NB4 (cell line): ENCODE measurements around the gene PLEKHH2.

Source experiments
- DNase-seq: peaks from one replicate; pipeline ENCODE4 v3.0.0; 2010; ENCODE audit warnings: low read depth
- H3K4me3 ChIP-seq: one replicate; pipeline ENCODE4 v1.5.1; 2011; ENCODE audit warnings: mild to moderate bottlenecking, low read depth, low read length, moderate library complexity
- CTCF ChIP-seq: IDR thresholded peaks from one replicate; pipeline ENCODE4 v1.5.1; 2012; ENCODE audit warnings: low read depth, low read length
- MAX ChIP-seq: IDR thresholded peaks from 2 replicates; pipeline ENCODE4 v1.6.1; 2011; ENCODE audit warnings: low read depth, low read length
- MYC ChIP-seq: IDR thresholded peaks from 2 replicates; pipeline ENCODE4 v1.6.1; 2011; ENCODE audit warnings: low read depth, low read length
- POLR2A ChIP-seq: IDR thresholded peaks from 2 replicates; pipeline ENCODE4 v1.6.1; 2011; ENCODE audit warnings: mild to moderate bottlenecking; ENCODE audit not compliant: insufficient read length; ENCODE audit errors: extremely low read depth

The PLEKHH2 gene

GRCh38 chr2:43802135-43802534, 165.1 kb downstream of the PLEKHH2 start:
- no peak overlapping the region for H3K4me3 ChIP-seq
- DNase-seq, result no peak
- TF ChIP-seq CTCF (no peak), MYC (no peak), POLR2A (no peak), MAX (no peak)

GRCh38 chr2:43803113-43803512, 166.1 kb downstream of the PLEKHH2 start:
- no peak overlapping the region for H3K4me3 ChIP-seq
- no peak for DNase-seq
- TF ChIP-seq CTCF (no peak), MYC (no peak), MAX (no peak), POLR2A (no peak)

- no peak for TF ChIP-seq POLR2A
- H3K4me3 ChIP-seq, result no peak overlapping the region
- no peak for DNase-seq
Observed at GRCh38 chr2:43806719-43807031, 169.6 kb downstream of the PLEKHH2 start.

- DNase-seq, result no peak
- TF ChIP-seq MYC, result no peak
- no peak for TF ChIP-seq MAX
- TF ChIP-seq CTCF, result no peak
- no peak for TF ChIP-seq POLR2A
- no peak overlapping the region for H3K4me3 ChIP-seq
Observed at GRCh38 chr2:43810452-43810851, 173.4 kb downstream of the PLEKHH2 start.

- DNase-seq, result no peak
- TF ChIP-seq CTCF (no peak), MAX (no peak), MYC (no peak), POLR2A (no peak)
- H3K4me3 ChIP-seq, result no peak overlapping the region
Observed at GRCh38 chr2:43810888-43811287, 173.8 kb downstream of the PLEKHH2 start.

- no peak overlapping the region for H3K4me3 ChIP-seq
- DNase-seq, result no peak
- TF ChIP-seq POLR2A, result no peak
- no peak for TF ChIP-seq MAX
- TF ChIP-seq CTCF, result no peak
- TF ChIP-seq MYC, result no peak
Observed at GRCh38 chr2:43812006-43812405, 174.9 kb downstream of the PLEKHH2 start.
